Measurements from ENCODE around the gene MTF1.
"Not testable (repeated sequence)": the region's sequence is repeated elsewhere in the genome, so short reads cannot be mapped to it uniquely, and the experiment has no call there.

Gene MTF1

GRCh38 chr1:37859507-37860345, at the start of gene MTF1:
Gene MTF1, minus strand, starts transcription at chr1:37859592. Its CDS starts 1,934 bp downstream, at chr1:37857658.
- peak; percentile 91 to 92 for DNase-seq (ENCODE audit: low read depth in 1 of 2, low spot score in 1 of 2)

- not testable (repeated sequence) for DNase-seq (ENCODE audit: low read depth in 1 of 2, low spot score in 1 of 2)
Measured at GRCh38 chr1:37908531-37908930, 49.1 kb upstream of the MTF1 start.

- not testable (repeated sequence) for DNase-seq (ENCODE audit: low read depth in 1 of 2, low spot score in 1 of 2)
Measured at GRCh38 chr1:37907416-37908125, 48.2 kb upstream of the MTF1 start.

DNA sequence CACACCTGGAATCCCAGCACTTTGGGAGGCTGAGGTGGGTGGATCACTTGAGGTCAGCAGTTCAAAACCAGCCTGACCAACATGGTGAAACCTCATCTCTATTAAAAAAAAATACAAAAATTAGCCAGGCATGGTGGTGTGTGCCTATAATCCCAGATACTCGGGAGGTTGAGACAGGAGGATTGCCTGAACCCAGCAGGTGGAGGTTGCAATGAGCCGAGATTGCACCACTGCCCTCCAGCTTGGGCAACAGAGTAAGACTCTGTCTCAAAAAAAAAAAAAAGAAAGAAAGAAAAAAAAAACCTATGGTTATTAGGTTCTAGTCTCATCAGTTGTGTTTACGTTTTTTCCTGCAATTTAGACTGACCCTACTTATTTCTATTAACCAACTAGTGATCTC, 47.2 kb upstream of the MTF1 start:
- DNase-seq (ENCODE audit: low read depth in 1 of 2, low spot score in 1 of 2) = not testable (repeated sequence)

DNA sequence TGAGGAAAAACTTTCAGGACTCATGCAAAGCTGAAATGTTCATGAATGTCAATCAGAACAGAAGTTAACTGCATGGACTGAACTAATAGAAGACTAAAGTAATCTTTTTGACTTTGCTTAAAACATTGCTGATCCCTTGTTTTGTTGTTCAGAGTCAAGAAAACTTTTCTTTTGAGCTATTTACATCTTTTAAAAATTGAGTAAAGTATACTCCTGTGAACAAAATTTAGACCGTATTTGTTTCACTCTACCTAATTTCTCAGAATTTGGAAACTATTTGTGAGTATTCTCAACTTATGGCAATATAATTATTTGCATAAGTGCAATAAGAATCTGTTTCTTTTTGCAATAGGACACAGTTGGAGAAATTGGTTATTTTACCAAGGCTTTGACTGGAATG, 46.3 kb upstream of the MTF1 start:
- no peak for DNase-seq (ENCODE audit: low read depth in 1 of 2, low spot score in 1 of 2)

- DNase-seq (ENCODE audit: low read depth in 1 of 2, low spot score in 1 of 2) = not testable (repeated sequence)
Measured at GRCh38 chr1:37903921-37904320, 44.5 kb upstream of the MTF1 start.

GRCh38 chr1:37902983-37903382, 43.6 kb upstream of the MTF1 start:
- DNase-seq (ENCODE audit: low read depth in 1 of 2, low spot score in 1 of 2) = no peak

DNA sequence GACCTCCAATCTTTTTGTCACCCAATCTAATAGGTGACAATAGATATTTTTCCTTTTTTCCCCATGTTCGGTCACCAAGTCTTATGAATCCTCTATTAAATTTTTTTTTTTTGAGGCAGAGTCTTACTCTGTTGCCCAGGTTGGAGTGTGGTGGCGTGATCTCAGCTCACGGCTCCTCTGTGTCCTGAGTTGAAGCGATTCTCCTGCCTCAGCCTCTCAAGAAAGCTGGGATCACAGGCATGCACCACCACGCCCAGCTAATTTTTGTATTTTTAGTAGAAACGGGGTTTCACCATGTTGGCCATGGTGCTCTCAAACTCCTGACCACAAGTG, 42.5 kb upstream of the MTF1 start:
- no peak for DNase-seq (ENCODE audit: low read depth in 1 of 2, low spot score in 1 of 2)

DNA sequence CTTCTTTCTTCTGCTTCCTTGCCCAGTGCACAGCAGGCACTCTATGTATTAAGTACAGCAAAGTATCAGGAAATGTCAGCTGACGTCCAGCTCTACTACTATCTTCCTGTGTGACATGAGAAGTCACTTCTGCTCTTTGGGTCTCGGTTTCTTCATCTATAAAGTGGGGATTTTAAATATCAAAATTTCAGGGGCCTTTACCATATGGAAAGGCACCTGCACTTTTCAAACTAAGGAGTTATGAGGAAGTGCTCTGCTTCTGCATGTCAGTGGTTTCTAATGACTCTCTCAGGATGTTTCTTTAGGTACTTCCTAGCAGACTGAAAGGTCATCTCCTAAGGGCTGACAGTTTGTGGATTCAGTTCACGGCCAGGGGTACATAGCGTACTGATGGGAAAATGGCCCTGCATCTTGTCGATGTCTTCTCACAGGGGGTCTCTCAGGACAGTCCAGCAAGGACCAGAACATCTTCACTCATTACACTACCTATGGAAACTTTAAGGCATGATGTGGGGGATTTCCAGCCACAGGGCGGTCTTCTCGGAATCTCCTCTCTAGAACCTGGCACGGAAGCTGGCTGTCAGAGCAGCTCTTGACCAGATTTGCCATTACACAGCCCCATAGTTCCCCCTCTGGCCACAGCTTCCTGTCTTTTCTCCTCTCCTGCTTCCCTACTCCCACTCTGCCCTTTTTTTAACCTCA, 42.0 kb upstream of the MTF1 start:
- no peak for DNase-seq (ENCODE audit: low read depth in 1 of 2, low spot score in 1 of 2)

DNA sequence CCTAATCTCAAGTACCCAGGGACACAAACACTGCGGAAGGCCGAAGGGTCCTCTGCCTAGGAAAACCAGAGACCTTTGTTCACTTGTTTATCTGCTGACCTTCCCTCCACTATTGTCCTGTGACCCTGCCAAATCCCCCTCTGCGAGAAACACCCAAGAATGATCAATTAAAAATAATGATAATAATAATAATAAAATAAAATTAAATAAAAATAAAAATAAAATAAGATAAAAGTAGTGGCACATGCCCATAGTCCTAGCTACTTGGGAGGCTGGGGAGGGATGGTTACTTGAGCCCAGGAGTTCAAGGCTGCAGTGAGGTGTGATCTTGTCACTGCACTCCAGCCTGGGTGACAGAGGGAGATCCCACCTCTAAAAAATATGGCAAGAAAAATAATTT, 38.2 kb upstream of the MTF1 start:
- not testable (repeated sequence) for DNase-seq (ENCODE audit: low read depth in 1 of 2, low spot score in 1 of 2)

DNA sequence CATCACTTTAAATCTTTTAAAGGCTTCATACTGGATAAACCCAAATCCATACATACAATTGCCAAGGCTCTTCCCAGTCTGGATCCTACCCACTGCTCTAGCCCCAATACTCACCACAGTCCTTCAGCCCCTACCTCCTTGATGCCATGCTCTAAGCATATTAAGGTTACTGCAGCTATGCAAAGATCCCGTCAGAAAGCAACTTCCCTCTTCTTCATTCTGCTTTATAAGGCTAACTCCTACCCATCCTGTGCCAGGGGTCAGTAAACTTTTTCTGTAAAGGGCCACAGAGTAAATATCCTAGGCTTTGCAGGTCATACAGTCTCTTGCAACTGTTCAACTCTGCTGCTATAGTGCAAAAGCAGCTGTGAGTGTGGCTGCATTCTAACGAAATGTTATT, 34.3 kb upstream of the MTF1 start:
- DNase-seq (ENCODE audit: low read depth in 1 of 2, low spot score in 1 of 2) = no peak

DNA sequence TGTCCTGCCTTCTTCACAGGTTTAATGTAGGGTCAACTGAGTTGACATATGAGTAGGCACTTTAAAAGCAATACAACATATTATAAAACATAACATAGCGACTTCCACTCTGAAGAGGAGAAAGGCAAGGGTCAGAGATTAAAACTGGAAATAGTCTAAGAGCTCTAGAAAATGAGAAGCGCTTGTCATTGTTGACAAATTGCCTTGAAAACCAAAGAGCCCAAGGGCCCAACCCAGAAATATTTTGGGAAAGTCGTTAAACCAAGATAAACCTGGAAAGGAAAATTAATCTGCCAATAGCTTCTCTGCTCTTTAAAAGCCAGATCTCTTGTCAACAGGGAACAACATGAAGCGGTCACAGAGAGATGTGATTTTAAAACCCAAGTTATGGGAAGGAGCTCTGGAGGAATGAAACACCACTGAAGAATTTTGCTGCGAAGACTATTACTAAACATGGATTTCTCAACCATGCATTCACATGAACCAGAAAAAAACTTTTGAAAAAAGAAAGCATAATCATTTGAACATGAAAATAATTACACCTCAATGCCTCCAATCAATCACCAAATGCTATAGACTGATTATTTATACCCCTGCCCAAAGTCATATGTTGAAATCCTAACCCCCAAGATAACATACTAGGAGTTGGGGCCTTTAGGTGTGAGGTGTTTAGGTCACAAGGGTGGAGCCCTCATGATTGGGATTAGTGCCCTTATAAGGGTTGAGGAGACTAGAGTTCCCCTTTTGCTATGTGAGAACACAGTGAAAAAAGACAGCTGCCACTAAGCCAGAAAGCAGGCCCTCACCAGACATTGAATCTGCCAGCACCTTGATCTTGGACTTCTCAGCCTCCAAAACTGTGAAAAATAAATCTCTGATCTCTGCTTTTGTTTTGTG, 33.0 kb upstream of the MTF1 start:
- DNase-seq (ENCODE audit: low read depth in 1 of 2, low spot score in 1 of 2) = no peak

DNA sequence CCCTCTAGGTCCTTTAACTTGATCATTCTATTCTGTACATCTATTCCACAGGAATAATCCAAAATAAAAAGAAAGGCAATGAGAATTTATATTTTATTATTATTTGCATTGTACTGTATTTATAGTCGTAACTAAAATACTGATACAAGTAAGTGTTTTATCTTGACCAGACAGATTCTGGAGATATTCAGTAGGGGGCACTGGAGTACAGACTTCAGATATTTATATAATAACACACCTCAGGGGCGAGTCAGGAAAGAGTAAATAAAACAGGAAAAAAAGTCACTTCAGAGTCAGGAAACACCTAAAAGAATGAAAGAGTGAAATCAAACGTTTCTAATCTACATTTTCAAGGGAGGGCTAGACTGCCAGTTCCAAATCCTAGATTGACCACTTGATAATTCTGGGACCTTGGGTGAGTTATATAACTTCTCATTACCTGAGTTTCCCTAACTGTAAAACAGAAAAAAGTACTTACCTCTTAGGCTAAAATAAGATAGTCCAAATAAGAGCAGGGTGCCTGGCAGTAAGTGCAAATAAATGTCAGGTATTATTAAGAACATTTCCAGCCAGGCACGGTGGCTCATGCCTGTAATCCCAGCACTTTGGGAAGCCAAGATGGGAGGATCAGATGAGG, 31.1 kb upstream of the MTF1 start:
- DNase-seq (ENCODE audit: low read depth in 1 of 2, low spot score in 1 of 2) = no peak

DNA sequence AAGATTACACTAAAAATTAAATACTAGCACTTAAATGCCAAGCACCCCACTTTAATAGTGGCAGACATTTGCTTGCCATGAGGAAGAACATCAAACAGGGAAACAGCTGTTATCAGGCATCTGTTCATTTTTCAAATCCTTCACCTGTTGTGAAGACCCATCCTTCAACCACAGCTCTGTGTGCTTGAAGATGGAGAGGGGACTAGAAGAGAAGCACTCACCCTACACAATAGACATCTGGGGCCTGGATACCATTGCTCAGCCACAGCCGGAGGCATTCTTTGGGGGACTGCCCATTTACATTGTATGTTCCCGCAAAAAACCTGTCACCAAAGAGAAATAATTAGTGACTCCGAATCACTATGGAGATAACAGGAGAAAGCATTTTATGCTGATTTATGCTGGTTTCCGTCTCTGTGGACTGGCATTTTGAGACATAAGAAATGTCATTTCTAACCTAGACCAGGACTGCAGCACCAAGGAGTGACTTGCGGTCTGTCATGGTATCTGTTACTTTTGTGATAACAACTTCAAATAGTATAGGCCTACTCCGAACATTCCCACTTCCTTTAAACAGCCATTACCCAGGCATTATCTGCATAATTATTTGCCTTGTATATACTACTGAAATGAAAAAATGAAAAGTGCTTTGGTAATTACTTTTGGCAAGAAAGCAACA, 28.8 kb upstream of the MTF1 start:
- no peak for DNase-seq (ENCODE audit: low read depth in 1 of 2, low spot score in 1 of 2)

DNA sequence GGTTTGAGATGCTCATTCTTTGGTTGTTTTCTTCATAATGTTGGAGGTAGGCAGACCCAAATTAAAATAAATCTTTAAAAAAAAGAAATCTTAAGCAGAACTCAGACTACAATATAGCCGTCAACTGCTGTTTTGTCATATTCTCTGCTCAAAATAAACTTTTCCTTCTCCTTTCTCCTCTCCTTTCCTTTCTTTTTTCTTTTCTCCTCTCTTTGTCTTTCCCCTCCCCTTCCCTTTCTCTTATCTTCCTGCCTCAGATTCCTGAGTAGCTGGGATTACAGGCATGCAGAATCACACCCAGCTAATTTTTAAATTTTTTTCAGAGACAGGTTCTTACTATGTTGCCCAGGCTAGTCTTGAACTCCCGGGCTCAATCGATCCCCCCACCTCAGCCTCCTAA, 24.8 kb upstream of the MTF1 start:
- DNase-seq (ENCODE audit: low read depth in 1 of 2, low spot score in 1 of 2) = no peak

DNA sequence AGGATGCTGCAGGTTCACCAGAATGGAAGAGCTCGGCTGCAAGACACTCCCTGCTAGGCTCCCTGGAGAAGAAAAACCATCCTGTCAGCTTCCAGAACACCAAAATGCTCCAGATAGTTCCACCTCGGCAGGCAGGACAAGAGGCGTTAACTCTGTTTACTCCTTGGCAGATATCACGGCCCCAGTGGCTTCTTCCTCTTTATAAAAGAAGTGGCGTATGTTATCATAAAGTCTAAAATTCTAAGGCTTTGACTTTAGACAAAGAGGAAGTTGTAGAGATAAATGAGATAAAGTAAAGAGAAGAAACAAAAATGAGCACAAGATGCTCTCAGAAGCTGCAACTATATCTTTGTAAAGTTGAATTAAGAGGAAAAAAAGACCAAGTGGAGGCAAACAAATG, 24.3 kb upstream of the MTF1 start:
- no peak for DNase-seq (ENCODE audit: low read depth in 1 of 2, low spot score in 1 of 2)

GRCh38 chr1:37879865-37880264, 20.5 kb upstream of the MTF1 start:
- DNase-seq (ENCODE audit: low read depth in 1 of 2, low spot score in 1 of 2) = no peak

GRCh38 chr1:37878071-37878470, 18.7 kb upstream of the MTF1 start:
- DNase-seq (ENCODE audit: low read depth in 1 of 2, low spot score in 1 of 2) = no peak

- no peak for DNase-seq (ENCODE audit: low read depth in 1 of 2, low spot score in 1 of 2)
Measured at GRCh38 chr1:37875833-37876232, 16.4 kb upstream of the MTF1 start.

DNA sequence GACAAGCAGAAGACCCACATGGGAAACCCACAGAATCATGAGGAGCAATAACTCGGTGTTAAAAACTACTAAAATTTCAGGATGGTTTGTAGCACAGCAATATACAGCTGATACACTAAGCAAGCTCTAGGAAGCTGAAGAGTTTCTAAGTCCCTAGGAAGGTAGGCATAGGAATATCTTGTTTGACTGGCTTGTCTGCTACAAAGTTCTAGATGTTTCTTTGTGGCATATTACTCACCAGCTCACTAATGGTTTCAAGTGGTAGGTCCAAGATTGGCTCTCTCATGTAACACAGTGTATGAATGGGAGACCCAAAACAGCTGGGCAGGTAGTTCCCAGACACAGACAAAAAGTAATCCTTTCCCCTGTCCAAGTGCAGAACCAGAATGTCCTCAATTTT, 13.3 kb upstream of the MTF1 start:
- no peak for DNase-seq (ENCODE audit: low read depth in 1 of 2, low spot score in 1 of 2)

All from stimulated activated CD4-positive, alpha-beta T cell treated with anti-CD3 and anti-CD28 coated beads, Interleukin-15, amount 100 ng/mL, for 1 hour (primary cell).